NCI-H1930 (cell line): ENCODE data around the gene IGFBP2.

Experiments
- DNase-seq, 2 experiments: peaks; one replicate each; lab custom pipeline; 2025; lab: John Stamatoyannopoulos, UW

IGFBP2 gene

GRCh38 chr2:216615298-216616082 is 17.7 kb upstream of the IGFBP2 start:
- peak in 1 of 2 experiments; percentile 24 for DNase-seq

- DNase-seq = no peak
These were observed 17.0 kb upstream of the IGFBP2 start for GRCh38 chr2:216616083-216616678.

GRCh38 chr2:216617159-216617815 is 15.9 kb upstream of the IGFBP2 start:
- no peak for DNase-seq

GRCh38 chr2:216618785-216619184 is 14.4 kb upstream of the IGFBP2 start:
- DNase-seq = no peak

GRCh38 chr2:216619411-216620393 is 13.5 kb upstream of the IGFBP2 start:
- peak; percentile 60 for DNase-seq

GRCh38 chr2:216620786-216621185 is 12.4 kb upstream of the IGFBP2 start:
- no peak for DNase-seq

GRCh38 chr2:216621292-216621691 is 11.9 kb upstream of the IGFBP2 start:
- DNase-seq = no peak

GRCh38 chr2:216622526-216622925 is 10.7 kb upstream of the IGFBP2 start:
- no peak for DNase-seq

GRCh38 chr2:216624251-216624650 is 9.0 kb upstream of the IGFBP2 start:
- DNase-seq = no peak

GRCh38 chr2:216626168-216626874 is 6.9 kb upstream of the IGFBP2 start:
- DNase-seq = no peak

GRCh38 chr2:216626875-216627245 is 6.4 kb upstream of the IGFBP2 start:
- no peak for DNase-seq

GRCh38 chr2:216629784-216630183 is 3.4 kb upstream of the IGFBP2 start:
- no peak for DNase-seq

- DNase-seq = no peak
These were observed 771 bp upstream of the IGFBP2 start for GRCh38 chr2:216632346-216632951.

- no peak for DNase-seq
These were observed 573 bp downstream of the IGFBP2 start for GRCh38 chr2:216633616-216634369.

GRCh38 chr2:216634370-216635148 is 1.3 kb downstream of the IGFBP2 start:
- DNase-seq = no peak

GRCh38 chr2:216635171-216635570 is 2.0 kb downstream of the IGFBP2 start:
- no peak for DNase-seq

- no peak for DNase-seq
These were observed 2.7 kb downstream of the IGFBP2 start for GRCh38 chr2:216635701-216636550.
